ENCODE results near the gene NECAB3.

Gene NECAB3

GRCh38 chr20:33627577-33628216 lies 46.5 kb downstream of the NECAB3 start:
- Histone ChIP-seq H3K36me3 (peaks cover 72% of the 10 kb centered on the region), H3K27me3 (no peaks in the 10 kb centered on the region), H3K27ac (no peak overlapping the region), H3K9me3 (no peaks in the 10 kb centered on the region), H3K4me1 (ENCODE audit: control insufficient read depth in 1 of 2, insufficient read depth in 1 of 2, low read depth in 1 of 2, low read length in 1 of 2) (no peaks in the 10 kb centered on the region), H3K4me3 (ENCODE audit: low read depth in 1 of 2, low read length in 1 of 2) (no peak overlapping the region)
- TF ChIP-seq CTCF (IDR thresholded peaks at IDR 0.05), result no peak

GRCh38 chr20:33626190-33626589 lies 48.0 kb downstream of the NECAB3 start:
- H3K4me3 ChIP-seq (ENCODE audit: low read depth in 1 of 2, low read length in 1 of 2), result no peak overlapping the region
- H3K27ac ChIP-seq, result no peak overlapping the region
- no peaks in the 10 kb centered on the region for H3K27me3 ChIP-seq
- H3K4me1 ChIP-seq (ENCODE audit: control insufficient read depth in 1 of 2, insufficient read depth in 1 of 2, low read depth in 1 of 2, low read length in 1 of 2), result no peaks in the 10 kb centered on the region
- H3K9me3 ChIP-seq, result no peaks in the 10 kb centered on the region
- H3K36me3 ChIP-seq, result peaks cover 65% of the 10 kb centered on the region
- TF ChIP-seq CTCF (IDR thresholded peaks at IDR 0.05), result no peak

GRCh38 chr20:33624399-33624798 lies 49.8 kb downstream of the NECAB3 start:
- H3K9me3 ChIP-seq, result no peaks in the 10 kb centered on the region
- no peak for TF ChIP-seq CTCF (IDR thresholded peaks at IDR 0.05)
- peaks cover 48% of the 10 kb centered on the region for H3K36me3 ChIP-seq
- H3K4me1 ChIP-seq (ENCODE audit: control insufficient read depth in 1 of 2, insufficient read depth in 1 of 2, low read depth in 1 of 2, low read length in 1 of 2), result no peaks in the 10 kb centered on the region
- H3K27me3 ChIP-seq, result no peaks in the 10 kb centered on the region
- no peak overlapping the region for H3K27ac ChIP-seq
- H3K4me3 ChIP-seq (ENCODE audit: low read depth in 1 of 2, low read length in 1 of 2), result no peak overlapping the region

- peaks cover 32% of the 10 kb centered on the region for H3K36me3 ChIP-seq
- no peak overlapping the region for H3K27ac ChIP-seq
- H3K27me3 ChIP-seq, result no peaks in the 10 kb centered on the region
- no peak overlapping the region for H3K4me3 ChIP-seq (ENCODE audit: low read depth in 1 of 2, low read length in 1 of 2)
- no peaks in the 10 kb centered on the region for H3K4me1 ChIP-seq (ENCODE audit: control insufficient read depth in 1 of 2, insufficient read depth in 1 of 2, low read depth in 1 of 2, low read length in 1 of 2)
- no peak for TF ChIP-seq CTCF (IDR thresholded peaks at IDR 0.05)
- no peaks in the 10 kb centered on the region for H3K9me3 ChIP-seq
Measured at GRCh38 chr20:33622705-33623365, 51.4 kb downstream of the NECAB3 start.

- no peaks in the 10 kb centered on the region for H3K27me3 ChIP-seq
- no peak overlapping the region for H3K27ac ChIP-seq
- H3K4me1 ChIP-seq (ENCODE audit: control insufficient read depth in 1 of 2, insufficient read depth in 1 of 2, low read depth in 1 of 2, low read length in 1 of 2), result no peaks in the 10 kb centered on the region
- H3K4me3 ChIP-seq (ENCODE audit: low read depth in 1 of 2, low read length in 1 of 2), result no peak overlapping the region
- no peaks in the 10 kb centered on the region for H3K9me3 ChIP-seq
- peaks cover 34% of the 10 kb centered on the region for H3K36me3 ChIP-seq
- no peak for TF ChIP-seq CTCF (IDR thresholded peaks at IDR 0.05)
Measured at GRCh38 chr20:33621717-33622400, 52.4 kb downstream of the NECAB3 start.
